WTC11 (cell line): Measurements from ENCODE around the gene NOL4. TPM values are rescaled to one million over a fixed set of nuclear protein-coding genes. Genes with fewer than 3 reads are reported as not detected.

Source experiments
- ATAC-seq: fragments of 200-7000 bp; cut with Tn5 transposase; 2 replicates; pipeline ENCODE4 v1.10.0; 2021; ENCODE audit warnings: mild to moderate bottlenecking, moderate library complexity
- CTCF ChIA-PET: fragments of 300-600 bp; sonication (Branson Sonifier 250); formaldehyde crosslinking; loops from one replicate; lab custom pipeline; 2021; ENCODE audit warnings: antibody characterized with exemption; lab: Charles Lee
- POLR2A ChIA-PET: fragments of 350-600 bp; sonication (Branson Sonifier 250); formaldehyde crosslinking; loops from one replicate; lab custom pipeline; 2021; ENCODE audit warnings: antibody characterized with exemption; lab: Charles Lee
- DNase-seq: peaks from one replicate; pipeline ENCODE4 v3.0.0; 2021; ENCODE audit warnings: low spot score
- H3K27ac Mint-ChIP-seq: 2 replicates; pipeline ENCODE4 v1.8.0; 2021; ENCODE audit warnings: mixed read lengths
- H3K27me3 Mint-ChIP-seq: 2 replicates; pipeline ENCODE4 v1.8.0; 2021; ENCODE audit warnings: low read depth, mild to moderate bottlenecking, moderate library complexity, mixed read lengths
- H3K36me3 Mint-ChIP-seq: 2 replicates; pipeline ENCODE4 v1.8.0; 2021; ENCODE audit warnings: mixed read lengths
- H3K4me1 Mint-ChIP-seq: 2 replicates; pipeline ENCODE4 v1.8.0; 2022; ENCODE audit warnings: mixed read lengths
- H3K4me3 Mint-ChIP-seq: 2 replicates; pipeline ENCODE4 v1.8.0; 2021; ENCODE audit warnings: mild to moderate bottlenecking, moderate library complexity, mixed read lengths
- H3K9me3 Mint-ChIP-seq: 2 replicates; pipeline ENCODE4 v1.8.0; 2021; ENCODE audit warnings: mixed read lengths
- ATF3 ChIP-seq: sonication (generic); formaldehyde crosslinking; conservative IDR thresholded peaks from 2 replicates; pipeline ENCODE4 v1.8.1; 2022; ENCODE audit warnings: mild to moderate bottlenecking, missing genetic modification reagents
- CREB1 ChIP-seq: sonication (generic); formaldehyde crosslinking; IDR thresholded peaks from 2 replicates; pipeline ENCODE4 v1.8.0; 2023; ENCODE audit warnings: mild to moderate bottlenecking, missing genetic modification reagents
- E2F1 ChIP-seq: sonication (generic); formaldehyde crosslinking; IDR thresholded peaks from 2 replicates; pipeline ENCODE4 v1.8.0; 2022; ENCODE audit warnings: mild to moderate bottlenecking, missing genetic modification reagents
- E2F5 ChIP-seq: sonication (generic); formaldehyde crosslinking; IDR thresholded peaks from 2 replicates; pipeline ENCODE4 v1.8.1; 2022; ENCODE audit warnings: mild to moderate bottlenecking, moderate library complexity, missing genetic modification reagents
- ELF4 ChIP-seq: sonication (generic); formaldehyde crosslinking; IDR thresholded peaks from 2 replicates; pipeline ENCODE4 v1.8.1; 2022; ENCODE audit warnings: low read depth, mild to moderate bottlenecking, moderate library complexity, missing genetic modification reagents
- FOXK1 ChIP-seq: sonication (generic); formaldehyde crosslinking; IDR thresholded peaks from 2 replicates; pipeline ENCODE4 v1.8.0; 2022; ENCODE audit warnings: mild to moderate bottlenecking, moderate library complexity, missing genetic modification reagents
- FOXP4 ChIP-seq: sonication (generic); formaldehyde crosslinking; IDR thresholded peaks from 2 replicates; pipeline ENCODE4 v1.8.0; 2022; ENCODE audit warnings: mild to moderate bottlenecking, missing genetic modification reagents
- GTF2I ChIP-seq: fragments of 250-450 bp; sonication (Bioruptor Pico); conservative IDR thresholded peaks from 2 replicates; pipeline ENCODE4 v1.4.0; 2021; ENCODE audit warnings: mild to moderate bottlenecking
- HMGA2 ChIP-seq: fragments of 250-450 bp; sonication (Bioruptor Pico); IDR thresholded peaks from 2 replicates; pipeline ENCODE4 v1.4.0; 2021; ENCODE audit warnings: mild to moderate bottlenecking, moderate library complexity
- HMGXB4 ChIP-seq: sonication (generic); formaldehyde crosslinking; IDR thresholded peaks from 2 replicates; pipeline ENCODE4 v1.8.1; 2023; ENCODE audit warnings: mild to moderate bottlenecking, moderate library complexity, missing genetic modification reagents
- IRF1 ChIP-seq: sonication (generic); formaldehyde crosslinking; IDR thresholded peaks from 2 replicates; pipeline ENCODE4 v1.8.0; 2023; ENCODE audit warnings: missing genetic modification reagents
- NFATC4 ChIP-seq: fragments of 250-450 bp; sonication (Bioruptor Pico); IDR thresholded peaks from 2 replicates; pipeline ENCODE4 v1.9.0; 2021; ENCODE audit warnings: mild to moderate bottlenecking
- SMAD3 ChIP-seq: sonication (generic); formaldehyde crosslinking; IDR thresholded peaks from 2 replicates; pipeline ENCODE4 v1.8.0; 2022; ENCODE audit warnings: missing genetic modification reagents, mild to moderate bottlenecking, borderline replicate concordance
- SMAD4 ChIP-seq: sonication (generic); formaldehyde crosslinking; IDR thresholded peaks from 2 replicates; pipeline ENCODE4 v1.8.0; 2022; ENCODE audit warnings: mild to moderate bottlenecking, missing genetic modification reagents
- USF2 ChIP-seq: sonication (generic); formaldehyde crosslinking; IDR thresholded peaks from 2 replicates; pipeline ENCODE4 v1.8.1; 2023; ENCODE audit warnings: mild to moderate bottlenecking, missing genetic modification reagents, moderate library complexity
- ZNF219 ChIP-seq: sonication (generic); formaldehyde crosslinking; IDR thresholded peaks from 2 replicates; pipeline ENCODE4 v1.8.0; 2023; ENCODE audit warnings: missing genetic modification reagents, mild to moderate bottlenecking, borderline replicate concordance
- ZNF416 ChIP-seq: fragments of 250-450 bp; sonication (Bioruptor Pico); IDR thresholded peaks from 2 replicates; pipeline ENCODE4 v1.9.0; 2021; ENCODE audit warnings: mild to moderate bottlenecking, inconsistent platforms
- ZNF423 ChIP-seq: fragments of 250-450 bp; sonication (Bioruptor Pico); IDR thresholded peaks from 2 replicates; pipeline ENCODE4 v2.1.2; 2022; ENCODE audit warnings: mild to moderate bottlenecking, moderate library complexity
- total RNA-seq: library from RNA; stranded (reverse); gene quantifications from 3 replicates; pipeline ENCODE4 v1.2.3, GENCODE V29; 2021

Gene NOL4
- total RNA-seq, 1 experiment from 2014 or later, result 1.2 TPM

- CTCF ChIA-PET, result interaction anchor here (0.6 to 4.6 kb wide), 18 partner anchors 9 to 583 kb away, joined by 3 to 39 read pairs (median 6); no protein-coding TSS in a partner anchor
- Mint-ChIP-seq H3K36me3 (no peaks in the 10 kb centered on the region), H3K27me3 (peaks cover 57% of the 10 kb centered on the region), H3K9me3 (no peaks in the 10 kb centered on the region), H3K27ac (no peak overlapping the region), H3K4me1 (peaks cover 19% of the 10 kb centered on the region), H3K4me3 (peak overlapping the region; percentile 82)
- TF ChIP-seq SMAD4 (CRISPR knock-in tag) (no peak), SMAD3 (no peak), FOXP4 (CRISPR knock-in tag) (no peak), ELF4 (CRISPR knock-in tag) (no peak), ZNF219 (no peak), CREB1 (CRISPR knock-in tag) (no peak), ZNF423 (no peak), HMGA2 (CRISPR knock-in tag) (no peak), IRF1 (CRISPR knock-in tag) (no peak), HMGXB4 (CRISPR knock-in tag) (no peak), NFATC4 (CRISPR knock-in tag) (no peak), USF2 (CRISPR knock-in tag) (no peak), GTF2I (no peak), E2F1 (CRISPR knock-in tag) (no peak), ZNF416 (CRISPR knock-in tag) (no peak), ATF3 (CRISPR knock-in tag) (no peak), E2F5 (CRISPR knock-in tag) (no peak), FOXK1 (CRISPR knock-in tag) (no peak)
- POLR2A ChIA-PET, result no interaction called here
- ATAC-seq (no peak), DNase-seq (no peak)
These were observed 755 bp downstream of the NOL4 start for GRCh38 chr18:34223893-34224422.
